Stimulated activated CD4-positive, alpha-beta T cell treated with anti-CD3 and anti-CD28 coated beads, Interleukin-12 subunit alpha, Interleukin-12 subunit beta, amount 100 ng/mL, for 48 hours (primary cell): ENCODE measurements around the gene ZFAND2A.
"Not testable (repeated sequence)": the region's sequence is repeated elsewhere in the genome, so short reads cannot be mapped to it uniquely, and the experiment has no call there.

Experiments
- DNase-seq, 3 donors: peaks; one replicate each; pipeline ENCODE4 v3.0.0-alpha.2; 2020; ENCODE audit warnings: low read depth in 2 of 3, low spot score in 1 of 3

Gene ZFAND2A

DNA sequence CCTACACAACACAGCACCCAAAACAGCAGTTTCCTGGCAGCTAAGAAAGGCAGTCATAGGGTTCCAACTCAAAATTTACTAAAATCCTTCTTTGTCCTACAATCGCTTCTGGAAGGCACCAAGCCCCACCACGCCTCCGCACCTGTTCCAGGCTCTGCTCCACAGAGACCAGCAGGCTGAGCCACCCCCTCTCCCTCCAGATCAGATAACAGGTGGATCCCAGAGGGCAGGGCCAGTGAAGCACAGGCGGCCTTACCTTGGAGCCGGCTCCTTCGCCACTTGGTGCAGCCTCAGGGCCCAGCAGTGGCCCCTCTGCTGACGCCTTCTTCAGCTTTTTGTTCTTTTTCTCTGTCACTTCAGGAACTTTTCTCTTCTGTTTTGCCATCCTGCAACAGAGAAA lies 33.0 kb downstream of the ZFAND2A start:
- DNase-seq, result no peak

- no peak for DNase-seq
Observed at GRCh38 chr7:1125603-1125969, 34.4 kb downstream of the ZFAND2A start.

GRCh38 chr7:1124816-1125602 lies 35.0 kb downstream of the ZFAND2A start:
- no peak for DNase-seq

- no peak for DNase-seq
Observed at GRCh38 chr7:1124164-1124563, 35.8 kb downstream of the ZFAND2A start.

GRCh38 chr7:1123715-1124114 lies 36.3 kb downstream of the ZFAND2A start:
- no peak for DNase-seq

- no peak for DNase-seq
Observed at GRCh38 chr7:1122832-1123501, 37.0 kb downstream of the ZFAND2A start.

DNA sequence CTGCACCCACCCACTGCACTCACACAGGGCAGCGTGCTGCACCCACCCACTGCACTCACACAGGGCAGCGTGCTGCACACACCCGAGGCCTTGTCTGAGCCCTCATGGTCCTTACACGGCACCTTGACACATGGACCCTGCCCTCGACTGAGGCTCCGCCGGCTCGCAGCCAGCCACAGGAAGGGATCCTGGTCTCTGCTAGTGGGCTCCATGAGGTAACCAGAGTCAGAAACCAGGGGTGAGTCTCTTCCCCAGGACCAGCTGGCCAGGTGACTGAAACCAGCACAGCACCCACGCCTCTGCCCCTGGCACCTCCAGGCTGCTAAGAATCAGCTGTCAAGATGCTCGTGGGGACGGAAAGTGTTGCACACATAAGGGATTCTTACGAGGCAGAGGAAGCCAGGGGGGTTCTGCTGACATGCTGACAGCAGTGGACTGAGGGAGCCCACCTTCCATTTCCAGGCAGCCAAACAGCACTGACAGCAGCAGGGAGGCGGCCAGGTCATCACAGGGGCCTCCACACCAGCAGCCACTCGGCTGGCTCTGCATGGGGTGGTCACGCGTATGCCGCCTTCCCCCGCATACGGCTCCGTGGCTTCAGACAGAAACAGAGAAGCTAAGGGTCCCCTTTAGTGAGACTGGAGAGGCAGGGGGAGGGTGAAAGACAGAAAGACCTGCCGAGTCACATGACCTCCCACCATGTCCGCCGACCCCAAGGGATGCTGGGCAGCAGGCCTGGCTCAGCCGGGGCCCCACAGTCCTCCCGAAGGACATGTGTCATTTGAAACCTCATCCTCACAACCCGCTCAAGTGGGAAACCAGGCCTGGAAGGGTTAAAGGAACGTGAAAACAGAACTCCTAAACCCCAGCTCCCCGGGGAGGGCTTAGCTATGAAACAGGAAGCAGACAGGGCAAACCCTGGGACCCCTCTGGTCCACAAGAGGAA lies 37.8 kb downstream of the ZFAND2A start:
- DNase-seq, result no peak

DNA sequence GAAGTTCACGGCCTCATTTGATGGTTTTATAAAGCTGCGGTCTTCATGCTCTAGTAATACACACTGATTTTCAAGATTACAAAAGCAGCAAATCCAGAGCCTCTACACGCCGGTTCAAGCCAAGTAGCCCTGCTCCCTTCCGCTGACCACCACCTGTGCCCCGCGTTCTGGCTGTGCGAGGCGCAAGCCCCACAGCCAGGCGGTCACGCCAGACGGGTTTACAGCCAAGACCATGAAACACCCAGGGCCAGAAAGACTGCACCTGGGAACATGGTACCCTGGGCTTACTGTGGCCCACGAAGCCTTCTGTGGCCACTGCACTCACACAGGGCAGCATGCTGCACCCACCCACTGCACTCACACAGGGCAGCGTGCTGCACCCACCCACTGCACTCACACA lies 38.5 kb downstream of the ZFAND2A start:
- DNase-seq, result no peak

DNA sequence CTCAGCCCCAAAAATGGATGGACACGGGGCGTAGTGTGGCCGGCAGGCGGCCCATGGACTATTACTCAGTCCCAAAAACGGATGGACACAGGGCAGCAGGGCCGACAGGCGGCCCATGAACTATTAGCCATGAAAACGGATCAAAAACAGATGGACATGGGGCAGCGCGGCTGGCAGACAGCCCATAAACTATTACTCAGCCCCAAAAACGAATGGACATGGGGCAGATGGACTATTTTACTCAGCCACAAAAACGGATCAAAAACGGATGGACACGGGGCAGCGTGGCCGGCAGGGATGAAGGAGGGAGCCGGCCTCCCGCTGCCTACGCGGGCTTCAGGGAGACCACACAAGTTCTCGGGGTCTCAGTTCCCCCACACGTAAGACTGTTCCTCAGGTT lies 39.2 kb downstream of the ZFAND2A start:
- DNase-seq, result no peak

DNA sequence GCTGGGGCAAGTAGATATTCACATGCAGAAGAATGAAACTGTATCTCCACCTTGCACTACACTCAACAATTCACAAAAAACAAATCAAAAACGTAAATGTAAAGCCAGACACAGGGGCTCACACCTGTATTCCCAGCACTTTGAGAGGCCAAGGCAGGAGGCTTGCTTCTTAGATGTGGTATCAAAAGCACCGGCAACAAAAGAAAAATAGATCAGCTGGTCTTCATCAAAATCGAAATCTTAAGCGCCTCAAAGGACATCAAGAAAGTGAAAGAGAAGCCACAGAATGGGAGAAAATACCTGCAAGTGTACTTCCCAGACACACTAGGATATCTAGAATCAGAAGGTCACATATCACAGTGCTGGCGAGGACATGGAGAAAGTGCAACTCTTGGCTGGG lies 40.8 kb downstream of the ZFAND2A start:
- DNase-seq, result no peak

DNA sequence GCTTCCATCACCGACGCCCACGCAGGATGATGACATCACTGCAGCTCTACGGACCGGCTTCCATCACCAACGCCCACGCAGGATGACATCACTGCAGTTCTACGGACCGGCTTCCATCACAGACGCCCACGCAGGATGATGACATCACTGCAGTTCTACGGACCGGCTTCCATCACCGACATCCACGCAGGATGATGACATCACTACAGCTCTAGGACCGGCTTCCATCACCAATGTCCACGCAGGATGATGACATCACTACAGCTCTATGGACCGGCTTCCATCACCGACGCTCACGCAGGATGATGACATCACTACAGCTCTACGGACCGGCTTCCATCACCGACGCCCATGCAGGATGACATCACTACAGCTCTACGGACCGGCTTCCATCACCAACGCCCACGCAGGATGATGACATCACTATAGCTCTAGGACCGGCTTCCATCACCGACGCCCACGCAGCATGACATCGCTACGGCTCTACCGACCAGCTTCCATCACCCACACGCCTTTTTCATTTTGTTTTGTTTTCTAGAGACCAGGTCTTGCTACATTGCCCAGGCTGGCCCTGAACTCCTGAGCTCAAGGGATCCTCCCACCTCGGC lies 42.6 kb downstream of the ZFAND2A start:
- no peak for DNase-seq

- not testable (repeated sequence) for DNase-seq
Observed at GRCh38 chr7:1116383-1117008, 43.5 kb downstream of the ZFAND2A start.

- DNase-seq, result not testable (repeated sequence)
Observed at GRCh38 chr7:1115171-1116045, 44.6 kb downstream of the ZFAND2A start.

GRCh38 chr7:1114505-1114904 lies 45.5 kb downstream of the ZFAND2A start:
- DNase-seq, result no peak

- DNase-seq, result no peak
Observed at GRCh38 chr7:1114088-1114487, 45.9 kb downstream of the ZFAND2A start.

DNA sequence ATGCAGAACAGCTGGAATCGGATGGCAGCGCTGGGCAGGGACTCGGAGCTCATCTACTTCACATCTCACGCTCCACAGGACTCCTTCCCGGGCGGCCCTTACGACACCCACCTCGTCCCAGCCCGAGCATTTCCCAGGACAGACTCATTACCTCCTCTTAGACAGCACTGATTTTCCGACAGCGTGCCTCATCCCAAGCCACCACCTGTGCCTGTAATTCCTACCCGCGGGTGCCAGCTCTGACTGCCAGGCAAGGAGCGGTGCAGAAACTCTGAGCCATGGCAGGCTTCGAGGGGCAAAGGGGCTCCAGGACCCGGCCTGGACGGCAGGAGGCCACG lies 46.5 kb downstream of the ZFAND2A start:
- DNase-seq, result no peak

- no peak for DNase-seq
Observed at GRCh38 chr7:1112625-1113547, 47.1 kb downstream of the ZFAND2A start.

- DNase-seq, result no peak
Observed at GRCh38 chr7:1112109-1112508, 47.9 kb downstream of the ZFAND2A start.

DNA sequence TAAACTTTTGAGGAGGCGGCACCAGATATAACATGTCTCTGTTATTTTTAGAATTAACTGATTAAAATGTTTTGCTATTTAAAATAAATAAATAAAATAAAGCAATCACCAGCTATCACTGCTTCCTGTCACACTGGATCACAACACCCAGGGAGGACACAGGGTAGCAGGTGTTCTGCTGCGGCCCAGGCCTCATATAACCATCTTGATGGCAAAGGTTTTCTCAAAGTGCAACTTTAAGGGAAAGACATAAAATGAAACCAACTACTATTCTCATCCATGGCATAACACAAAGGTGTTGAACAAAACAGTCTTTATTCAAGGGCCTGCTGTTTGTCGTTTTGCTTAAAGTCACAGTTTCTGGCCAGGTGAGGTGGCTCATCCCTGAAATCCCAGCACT lies 48.8 kb downstream of the ZFAND2A start:
- no peak for DNase-seq
